NOMO-1 (cell line): ENCODE data around the gene CTTNBP2.

Experiments used
- DNase-seq, 2 experiments: peaks; one replicate each; lab custom pipeline; 2025; ENCODE audit not compliant: unreplicated experiment in 2 of 2; lab: John Stamatoyannopoulos, UW

Gene CTTNBP2

GRCh38 chr7:117698018-117698417 lies 175.2 kb downstream of the CTTNBP2 start:
- DNase-seq, result no peak

DNA sequence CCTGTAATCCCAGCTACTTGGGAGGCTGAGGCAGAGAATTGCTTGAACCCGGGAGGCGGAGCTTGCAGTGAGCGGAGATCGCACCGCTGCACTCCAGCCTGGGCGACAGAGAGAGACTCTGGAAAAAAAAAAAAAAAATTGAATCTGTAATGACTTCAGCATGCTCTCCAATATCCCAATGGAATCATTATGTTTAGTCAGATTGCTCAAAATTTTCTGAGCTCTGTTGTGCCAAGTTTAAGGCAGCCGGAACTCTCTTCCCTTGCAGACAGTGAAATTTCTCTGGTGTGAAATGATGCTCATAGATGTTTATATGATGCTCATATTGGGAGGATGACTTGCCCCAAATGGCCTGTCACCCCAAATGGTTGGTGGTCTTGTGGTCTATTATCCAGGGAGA lies 180.9 kb downstream of the CTTNBP2 start:
- DNase-seq, result no peak

GRCh38 chr7:117690147-117690546 lies 183.1 kb downstream of the CTTNBP2 start:
- DNase-seq, result no peak

- DNase-seq, result no peak
Observed at GRCh38 chr7:117689406-117689805, 183.8 kb downstream of the CTTNBP2 start.

DNA sequence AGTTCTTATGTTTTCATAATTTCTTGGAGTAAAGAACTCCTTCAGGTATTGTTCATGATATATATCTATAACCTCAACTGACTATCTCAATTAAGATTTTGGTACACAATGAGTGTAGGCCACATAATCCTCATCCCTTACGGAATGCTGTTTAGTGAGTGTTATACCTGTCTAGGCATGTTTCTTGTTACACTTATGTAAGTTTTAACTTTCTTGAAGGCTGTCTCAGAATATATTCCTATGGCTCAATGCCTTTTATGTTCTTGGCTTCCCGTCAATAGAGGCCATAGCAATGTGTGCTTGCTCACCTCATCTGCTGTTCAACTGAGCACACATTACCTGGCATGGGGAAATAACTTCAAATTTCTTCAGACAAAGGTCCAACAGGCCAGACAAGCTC lies 185.1 kb downstream of the CTTNBP2 start:
- no peak for DNase-seq

DNA sequence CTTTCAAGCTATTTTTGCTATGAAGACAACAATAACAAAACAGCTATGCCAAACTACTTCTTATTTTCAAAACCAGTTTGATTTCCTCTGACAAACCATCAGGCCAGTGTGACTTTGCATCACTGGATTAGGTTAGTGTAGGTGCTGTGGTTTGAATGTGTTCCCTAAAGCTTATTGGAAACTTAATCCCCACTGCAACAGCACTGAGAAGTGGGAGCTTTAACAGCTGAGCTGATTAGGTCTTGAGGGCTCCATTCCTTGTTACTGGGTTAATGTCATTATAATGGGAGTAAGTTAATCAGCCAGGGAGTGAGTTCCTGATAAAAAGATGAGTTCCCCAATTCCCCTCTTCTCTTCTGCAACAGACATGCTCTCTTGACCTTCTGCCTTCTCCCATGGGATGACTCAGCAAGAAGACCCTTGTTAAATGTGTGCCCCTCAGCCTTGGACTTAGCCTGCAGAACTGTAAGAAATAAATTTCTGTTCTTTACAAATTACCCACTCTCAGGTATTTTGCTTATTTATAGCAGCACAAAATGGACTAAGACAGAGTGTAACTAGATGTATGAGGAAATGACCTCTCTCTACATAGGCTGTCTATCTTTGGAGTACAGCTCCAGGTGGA lies 186.8 kb downstream of the CTTNBP2 start:
- no peak for DNase-seq

DNA sequence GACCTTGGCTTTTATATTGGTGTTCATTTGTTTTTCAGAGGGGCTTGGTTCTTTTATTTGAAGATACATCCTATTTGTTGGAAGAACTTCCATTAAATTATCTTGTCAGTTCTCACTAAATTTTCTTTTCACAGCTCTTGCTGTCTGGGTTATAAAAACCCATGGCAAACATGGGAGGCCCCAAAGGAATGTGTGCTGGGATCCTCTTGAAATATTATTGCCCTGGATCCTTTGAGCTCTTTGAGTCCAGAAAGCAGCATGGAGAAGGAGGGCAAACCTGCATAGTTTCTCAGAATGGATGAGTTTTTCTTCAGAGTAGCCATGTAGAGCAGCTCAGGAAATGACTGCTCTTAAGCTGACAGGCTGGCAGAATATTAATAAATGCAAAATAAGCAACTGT lies 187.4 kb downstream of the CTTNBP2 start:
- DNase-seq, result no peak

GRCh38 chr7:117683430-117684175 lies 189.6 kb downstream of the CTTNBP2 start:
- no peak for DNase-seq

DNA sequence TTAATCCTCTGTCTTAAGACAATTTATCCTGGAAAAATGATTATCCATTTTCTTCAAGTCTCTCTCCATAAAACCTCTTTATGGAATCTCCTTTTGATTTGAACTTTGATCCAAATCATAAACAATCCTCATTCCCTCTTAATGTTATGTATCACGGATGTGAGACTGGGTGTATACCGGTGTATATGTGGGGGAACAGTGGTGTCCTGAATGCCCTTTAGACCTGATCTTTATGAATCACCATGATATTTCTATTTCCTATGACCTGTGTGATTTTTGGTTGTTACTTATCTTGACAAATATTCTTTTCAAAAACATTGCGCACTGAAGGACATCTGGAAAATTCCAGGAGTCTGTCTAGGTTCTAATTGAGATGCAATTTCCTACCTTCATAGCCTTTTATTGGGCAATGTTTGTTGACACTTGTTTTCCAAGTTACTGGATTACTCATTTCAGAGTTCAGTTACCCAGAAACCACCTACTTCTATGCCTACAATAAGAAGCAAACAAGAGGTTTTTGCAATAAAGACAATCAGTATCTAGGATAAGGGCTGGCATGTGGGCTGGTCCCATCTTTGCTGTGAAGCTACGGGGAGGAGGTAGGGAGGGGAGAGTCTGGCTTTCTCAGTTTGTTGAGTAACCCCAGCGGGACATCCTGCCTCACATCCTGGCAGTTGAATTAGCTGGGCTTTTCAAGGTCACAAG lies 190.4 kb downstream of the CTTNBP2 start:
- no peak for DNase-seq

GRCh38 chr7:117679120-117679519 lies 194.1 kb downstream of the CTTNBP2 start:
- DNase-seq, result no peak

DNA sequence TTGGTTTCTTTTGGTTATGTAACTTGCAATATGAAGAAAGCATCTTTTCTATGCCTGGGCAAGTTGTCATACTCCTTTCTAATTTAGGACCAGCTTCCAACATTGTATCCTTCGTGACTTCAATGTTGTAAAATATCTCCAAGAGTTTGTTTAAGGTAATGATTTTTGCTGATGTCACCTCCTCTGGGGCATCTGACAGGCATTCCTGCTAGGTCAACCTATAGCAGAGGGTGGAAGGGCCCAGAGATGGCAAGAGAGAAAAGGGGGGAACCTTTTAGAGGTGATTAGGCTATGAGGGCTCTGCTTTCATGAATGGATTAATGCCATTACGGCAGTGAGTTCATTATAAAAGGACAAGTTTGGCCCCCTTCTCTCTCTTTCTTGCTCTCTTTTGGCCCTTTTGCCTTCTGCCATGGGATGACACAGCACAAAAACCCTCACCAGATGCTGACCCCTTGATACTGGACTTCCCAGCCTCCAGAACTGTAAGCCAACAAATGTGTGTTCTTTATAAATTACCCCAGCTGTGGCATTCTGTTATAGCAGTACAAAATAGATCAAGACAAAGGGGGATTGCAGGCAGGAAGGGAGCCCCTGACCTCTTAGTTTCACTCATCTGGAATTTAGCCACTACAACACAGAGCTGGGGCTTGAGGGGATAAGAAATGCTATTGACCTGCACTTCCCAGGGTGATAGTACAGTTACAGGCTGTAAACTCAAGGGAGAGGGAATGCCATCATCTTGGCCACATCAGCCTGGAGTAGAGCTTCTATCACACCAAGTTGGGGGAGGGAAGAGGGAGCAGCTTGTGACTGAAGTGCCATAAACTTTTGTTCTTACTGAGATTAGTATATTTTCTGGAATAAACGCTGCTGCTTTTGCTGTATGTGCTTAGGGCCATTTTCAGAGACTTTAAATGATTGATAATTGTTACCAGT lies 197.5 kb downstream of the CTTNBP2 start:
- no peak for DNase-seq

GRCh38 chr7:117674617-117675016 lies 198.6 kb downstream of the CTTNBP2 start:
- DNase-seq, result no peak

DNA sequence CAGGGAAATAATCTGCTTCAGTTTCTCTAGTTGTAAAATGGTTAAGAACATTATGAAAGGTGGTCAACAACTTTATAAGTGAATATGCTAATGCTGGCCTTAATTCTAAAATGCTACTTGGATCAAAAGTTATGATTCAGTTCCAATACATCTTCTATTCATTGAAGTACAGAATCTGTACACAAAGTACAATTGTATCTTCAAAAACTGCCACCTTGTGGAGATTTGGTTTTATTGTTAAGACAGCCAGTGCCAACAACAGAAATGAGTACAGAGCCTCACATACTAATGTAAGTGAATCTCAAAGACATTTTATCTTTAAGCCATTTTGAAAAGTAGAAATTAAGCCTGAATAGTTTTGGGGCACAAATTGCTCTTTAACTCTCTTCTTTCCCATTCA lies 199.4 kb downstream of the CTTNBP2 start:
- DNase-seq, result no peak

GRCh38 chr7:117673367-117673766 lies 199.9 kb downstream of the CTTNBP2 start:
- no peak for DNase-seq

GRCh38 chr7:117672453-117672852 lies 200.8 kb downstream of the CTTNBP2 start:
- DNase-seq, result no peak

DNA sequence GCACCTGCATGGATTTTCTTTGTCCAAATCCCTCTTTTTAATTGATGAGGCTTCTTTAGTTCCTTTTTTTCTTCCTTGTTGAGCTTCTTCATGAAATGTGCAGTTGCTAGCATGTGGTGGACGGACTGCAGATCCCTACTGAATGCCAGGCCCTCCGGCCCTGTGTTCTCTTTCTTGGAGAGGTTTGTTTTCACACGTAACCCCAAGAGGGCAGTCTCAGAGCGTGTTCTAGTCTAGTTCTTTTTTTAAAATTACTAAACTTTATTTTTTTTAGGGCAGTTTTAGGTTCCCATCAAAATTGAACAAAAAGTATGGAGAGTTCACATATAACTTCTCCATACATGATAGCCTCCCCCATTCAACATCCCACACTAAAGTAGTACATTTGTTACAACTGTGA lies 203.4 kb downstream of the CTTNBP2 start:
- DNase-seq, result no peak

- DNase-seq, result no peak
Observed at GRCh38 chr7:117667456-117667855, 205.8 kb downstream of the CTTNBP2 start.

- no peak for DNase-seq
Observed at GRCh38 chr7:117666689-117667088, 206.6 kb downstream of the CTTNBP2 start.

DNA sequence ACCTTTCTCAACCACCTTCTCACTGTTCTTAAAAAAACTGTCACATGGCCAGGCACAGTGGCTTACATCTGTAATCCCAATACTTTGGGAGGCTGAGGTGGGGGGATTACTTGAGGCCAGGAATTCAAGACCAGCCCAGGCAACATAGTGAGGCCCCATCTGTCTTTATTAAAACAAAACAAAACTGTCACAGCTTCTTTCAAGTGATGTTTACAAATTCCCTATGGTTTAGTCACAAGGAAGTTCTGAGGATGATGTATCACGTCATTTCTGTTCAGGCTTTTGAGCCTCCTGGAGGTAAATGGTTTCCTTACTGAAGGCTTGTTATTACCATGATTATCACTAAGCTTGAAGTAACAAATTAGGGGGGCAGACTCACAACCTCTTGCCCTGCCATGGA lies 207.2 kb downstream of the CTTNBP2 start:
- no peak for DNase-seq

GRCh38 chr7:117665368-117665767 lies 207.9 kb downstream of the CTTNBP2 start:
- no peak for DNase-seq

GRCh38 chr7:117664047-117664446 lies 209.2 kb downstream of the CTTNBP2 start:
- DNase-seq, result no peak
